ENCODE results near the gene EDIL3.
"Not testable (repeated sequence)": the region's sequence is repeated elsewhere in the genome, so short reads cannot be mapped to it uniquely, and the experiment has no call there.

Gene EDIL3

DNA sequence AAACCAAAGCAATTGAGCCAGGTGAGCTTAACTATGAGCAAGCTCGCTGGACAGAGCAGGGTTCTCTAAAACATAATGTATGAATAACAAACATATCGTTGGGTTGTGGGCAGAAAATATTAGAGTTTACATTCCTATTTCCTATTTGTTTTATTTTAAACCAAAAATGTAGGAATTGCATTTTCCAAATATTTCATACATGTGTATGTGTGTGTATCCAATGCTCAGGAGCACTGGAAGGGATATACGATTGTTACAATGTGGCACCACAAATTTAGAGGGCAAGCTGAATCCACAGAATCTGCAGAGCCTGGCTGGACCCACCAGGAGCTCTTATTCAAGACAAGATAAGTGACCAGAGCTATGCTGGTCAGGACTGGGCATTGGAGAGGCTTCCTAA is 338.7 kb downstream of the EDIL3 start:
- no peak for DNase-seq (ENCODE audit: extremely low read depth, insufficient read length)
- no peaks in the 10 kb centered on the region for H3K36me3 ChIP-seq (ENCODE audit: control insufficient read depth, insufficient read depth, low read length)
- H3K27me3 ChIP-seq (replicated peaks; ENCODE audit: control insufficient read depth, insufficient read depth, low read length) = no peaks in the 10 kb centered on the region
- H3K4me3 ChIP-seq (replicated peaks; ENCODE audit: low read depth, low read length) = no peak overlapping the region
- TF ChIP-seq, protein P1, sequence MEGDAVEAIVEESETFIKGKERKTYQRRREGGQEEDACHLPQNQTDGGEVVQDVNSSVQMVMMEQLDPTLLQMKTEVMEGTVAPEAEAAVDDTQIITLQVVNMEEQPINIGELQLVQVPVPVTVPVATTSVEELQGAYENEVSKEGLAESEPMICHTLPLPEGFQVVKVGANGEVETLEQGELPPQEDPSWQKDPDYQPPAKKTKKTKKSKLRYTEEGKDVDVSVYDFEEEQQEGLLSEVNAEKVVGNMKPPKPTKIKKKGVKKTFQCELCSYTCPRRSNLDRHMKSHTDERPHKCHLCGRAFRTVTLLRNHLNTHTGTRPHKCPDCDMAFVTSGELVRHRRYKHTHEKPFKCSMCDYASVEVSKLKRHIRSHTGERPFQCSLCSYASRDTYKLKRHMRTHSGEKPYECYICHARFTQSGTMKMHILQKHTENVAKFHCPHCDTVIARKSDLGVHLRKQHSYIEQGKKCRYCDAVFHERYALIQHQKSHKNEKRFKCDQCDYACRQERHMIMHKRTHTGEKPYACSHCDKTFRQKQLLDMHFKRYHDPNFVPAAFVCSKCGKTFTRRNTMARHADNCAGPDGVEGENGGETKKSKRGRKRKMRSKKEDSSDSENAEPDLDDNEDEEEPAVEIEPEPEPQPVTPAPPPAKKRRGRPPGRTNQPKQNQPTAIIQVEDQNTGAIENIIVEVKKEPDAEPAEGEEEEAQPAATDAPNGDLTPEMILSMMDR (IDR thresholded peaks at IDR 0.05; ENCODE audit: insufficient read depth, low read length, poor library complexity, severe bottlenecking) = no peak

DNA sequence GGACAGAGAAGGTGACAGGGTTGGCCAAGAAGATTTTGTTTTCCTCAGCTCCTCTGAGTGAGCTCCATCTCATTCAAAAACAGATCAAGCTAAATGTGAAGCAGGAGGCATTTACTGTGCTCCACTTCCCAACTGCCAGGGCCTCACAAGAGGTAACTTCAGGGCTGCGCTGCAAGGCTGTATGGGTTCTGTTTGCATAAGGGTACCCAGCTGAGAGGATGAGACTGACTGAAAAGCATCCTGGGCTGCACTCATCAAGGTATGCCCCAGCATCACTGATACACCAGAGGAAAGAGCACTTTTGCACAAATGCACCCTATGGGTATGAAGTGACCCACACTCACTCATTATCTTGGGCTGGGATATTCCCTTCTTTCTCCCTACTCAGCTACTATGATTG is 347.8 kb downstream of the EDIL3 start:
- Histone ChIP-seq H3K36me3 (ENCODE audit: control insufficient read depth, insufficient read depth, low read length) (no peaks in the 10 kb centered on the region), H3K4me3 (replicated peaks; ENCODE audit: low read depth, low read length) (no peak overlapping the region), H3K27me3 (replicated peaks; ENCODE audit: control insufficient read depth, insufficient read depth, low read length) (no peaks in the 10 kb centered on the region)
- no peak for DNase-seq (ENCODE audit: extremely low read depth, insufficient read length)
- TF ChIP-seq, protein P1 (IDR thresholded peaks at IDR 0.05; ENCODE audit: insufficient read depth, low read length, poor library complexity, severe bottlenecking) = no peak

DNA sequence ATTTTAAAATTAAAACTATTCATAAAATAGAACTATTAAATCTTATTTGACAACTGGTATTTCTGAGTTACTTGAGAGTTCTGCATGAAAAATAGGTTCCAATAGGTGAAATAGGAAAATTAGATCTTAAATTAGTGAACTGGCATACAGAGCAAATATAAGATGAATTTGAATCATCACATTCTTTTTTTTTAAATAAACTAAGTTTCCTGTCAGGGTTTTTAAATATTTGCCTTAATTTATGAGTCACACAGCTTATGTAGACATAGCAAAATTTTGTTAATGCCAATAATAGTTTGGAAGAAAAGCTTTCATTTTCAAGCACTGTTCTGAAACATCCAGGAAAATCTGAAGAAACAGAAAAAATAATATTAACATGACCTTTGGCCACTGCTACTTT is 352.4 kb downstream of the EDIL3 start:
- no peak for DNase-seq (ENCODE audit: extremely low read depth, insufficient read length)
- Histone ChIP-seq H3K4me3 (replicated peaks; ENCODE audit: low read depth, low read length) (no peak overlapping the region), H3K36me3 (ENCODE audit: control insufficient read depth, insufficient read depth, low read length) (no peaks in the 10 kb centered on the region), H3K27me3 (replicated peaks; ENCODE audit: control insufficient read depth, insufficient read depth, low read length) (no peaks in the 10 kb centered on the region)
- TF ChIP-seq, protein P1 (IDR thresholded peaks at IDR 0.05; ENCODE audit: insufficient read depth, low read length, poor library complexity, severe bottlenecking) = no peak

DNA sequence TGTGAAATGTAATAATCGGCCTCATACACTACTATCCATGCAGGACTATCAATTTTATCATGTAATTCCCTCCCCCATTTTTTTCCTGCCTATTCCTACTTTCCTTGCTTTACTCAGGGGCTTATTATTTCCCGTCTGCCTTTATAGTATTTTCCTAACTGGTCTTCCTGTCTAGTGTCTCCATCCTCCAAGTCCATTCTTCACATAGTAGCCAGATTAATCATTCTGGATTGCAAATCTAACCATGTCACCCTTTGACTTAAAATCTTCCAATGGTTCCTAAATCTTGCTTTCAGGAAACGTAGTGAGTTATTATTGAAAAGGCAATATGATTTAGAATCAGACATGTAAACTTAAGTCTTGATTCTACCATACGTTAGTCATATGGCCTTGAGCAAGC is 356.6 kb downstream of the EDIL3 start:
- H3K4me3 ChIP-seq (replicated peaks; ENCODE audit: low read depth, low read length) = no peak overlapping the region
- no peaks in the 10 kb centered on the region for H3K36me3 ChIP-seq (ENCODE audit: control insufficient read depth, insufficient read depth, low read length)
- no peaks in the 10 kb centered on the region for H3K27me3 ChIP-seq (replicated peaks; ENCODE audit: control insufficient read depth, insufficient read depth, low read length)
- TF ChIP-seq, protein P1 (IDR thresholded peaks at IDR 0.05; ENCODE audit: insufficient read depth, low read length, poor library complexity, severe bottlenecking) = no peak
- DNase-seq (ENCODE audit: extremely low read depth, insufficient read length) = no peak

DNA sequence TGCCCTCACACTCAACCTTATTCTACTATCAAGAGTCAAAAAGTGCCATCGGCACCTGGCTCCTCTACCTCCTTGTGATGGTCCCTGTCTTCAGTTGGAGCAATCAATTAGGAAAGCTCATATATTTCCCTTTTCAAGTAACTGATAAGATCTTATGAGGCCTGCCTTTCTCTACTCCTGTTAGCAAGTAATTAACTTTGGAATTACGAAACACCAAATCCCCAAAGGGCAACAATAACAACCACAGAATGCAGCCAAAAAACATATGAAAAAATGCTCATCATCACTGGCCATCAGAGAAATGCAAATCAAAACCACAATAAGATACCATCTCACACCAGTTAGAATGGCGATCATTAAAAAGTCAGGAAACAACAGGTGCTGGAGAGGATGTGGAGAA is 366.2 kb downstream of the EDIL3 start:
- not testable (repeated sequence) for H3K4me3 ChIP-seq (replicated peaks; ENCODE audit: low read depth, low read length); DNase-seq (ENCODE audit: extremely low read depth, insufficient read length); H3K36me3 ChIP-seq (ENCODE audit: control insufficient read depth, insufficient read depth, low read length); H3K27me3 ChIP-seq (replicated peaks; ENCODE audit: control insufficient read depth, insufficient read depth, low read length)

DNA sequence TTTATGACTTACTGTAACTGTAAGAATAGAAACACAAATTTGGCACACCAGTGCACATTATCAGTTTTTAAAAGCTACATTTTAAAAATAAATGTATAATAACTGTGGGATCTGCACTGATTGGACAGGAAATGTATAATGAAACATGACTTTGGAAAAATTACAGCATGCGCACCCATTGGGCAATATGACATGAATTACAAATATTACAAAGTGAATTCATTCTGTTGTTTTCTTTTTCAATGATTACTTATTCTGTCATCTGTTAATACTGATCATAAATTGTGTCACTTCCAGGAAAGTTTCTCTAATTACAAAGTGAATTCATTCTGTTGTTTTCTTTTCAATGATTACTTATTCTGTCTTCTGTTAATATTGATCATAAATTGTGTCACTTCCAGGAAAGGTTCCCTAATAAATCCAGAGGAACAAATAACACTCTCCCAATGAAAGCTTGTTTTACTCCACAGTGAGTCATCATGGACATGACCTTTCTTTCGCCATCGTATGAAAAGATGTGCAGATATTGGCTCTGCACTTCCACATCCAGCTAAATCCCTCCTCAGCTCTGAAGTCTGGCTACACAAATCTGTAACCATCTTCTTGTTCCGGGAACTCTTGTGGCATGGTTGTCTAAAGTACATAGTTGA is 367.0 kb downstream of the EDIL3 start:
- DNase-seq (ENCODE audit: extremely low read depth, insufficient read length) = no peak
- TF ChIP-seq, protein P1 (IDR thresholded peaks at IDR 0.05; ENCODE audit: insufficient read depth, low read length, poor library complexity, severe bottlenecking) = no peak
- H3K36me3 ChIP-seq (ENCODE audit: control insufficient read depth, insufficient read depth, low read length) = no peaks in the 10 kb centered on the region

More for the DNA sequence above, 367.0 kb downstream of the EDIL3 start:
- no peak overlapping the region for H3K4me3 ChIP-seq (replicated peaks; ENCODE audit: low read depth, low read length)
- no peaks in the 10 kb centered on the region for H3K27me3 ChIP-seq (replicated peaks; ENCODE audit: control insufficient read depth, insufficient read depth, low read length)

Measured in GM06990 (cell line).